Mesothelial cell of epicardium (in vitro differentiated cells): Measurements from ENCODE around the gene ITGB8. TPM values are rescaled to one million over a fixed set of nuclear protein-coding genes. Genes with fewer than 3 reads are reported as not detected.

Experiments used
- DNase-seq, 2 experiments: peaks; one replicate each; pipeline ENCODE4 v3.0.0; 2021; ENCODE audit warnings: low spot score in 2 of 2; ENCODE audit not compliant: unreplicated experiment in 2 of 2
- H3K27ac Mint-ChIP-seq: 2 replicates; pipeline ENCODE4 v1.8.0; 2021; ENCODE audit warnings: mixed read lengths
- H3K27me3 Mint-ChIP-seq: 2 replicates; pipeline ENCODE4 v1.8.0; 2021; ENCODE audit warnings: low read depth, mixed read lengths
- H3K36me3 Mint-ChIP-seq: 2 replicates; pipeline ENCODE4 v1.8.0; 2021; ENCODE audit warnings: mixed read lengths
- H3K4me1 Mint-ChIP-seq: 2 replicates; pipeline ENCODE4 v1.8.0; 2021; ENCODE audit warnings: mixed read lengths
- H3K4me3 Mint-ChIP-seq: 2 replicates; pipeline ENCODE4 v1.8.0; 2021; ENCODE audit warnings: mild to moderate bottlenecking, moderate library complexity, mixed read lengths
- H3K9me3 Mint-ChIP-seq: 2 replicates; pipeline ENCODE4 v1.8.0; 2021; ENCODE audit warnings: mixed read lengths
- CTCF ChIP-seq: fragments of 200-600 bp; sonication (generic); IDR thresholded peaks from one replicate; pipeline ENCODE4 v1.5.0; 2021; ENCODE audit warnings: antibody characterized with exemption; ENCODE audit not compliant: unreplicated experiment
- total RNA-seq: library from RNA; stranded (reverse); gene quantifications from 3 replicates; pipeline ENCODE4 v1.2.1, GENCODE V29; 2021

The ITGB8 gene
- total RNA-seq, 1 donor from 2014 or later, result 15.6 TPM

- no peak overlapping the region for H3K27ac Mint-ChIP-seq
- no peak overlapping the region for H3K4me3 Mint-ChIP-seq
- no peak for TF ChIP-seq CTCF
- H3K4me1 Mint-ChIP-seq, result peaks cover 15% of the 10 kb centered on the region
- DNase-seq, result no peak
- no peaks in the 10 kb centered on the region for H3K9me3 Mint-ChIP-seq
- H3K36me3 Mint-ChIP-seq, result no peaks in the 10 kb centered on the region
- H3K27me3 Mint-ChIP-seq, result no peaks in the 10 kb centered on the region
Measured at GRCh38 chr7:20317413-20317812, 13.3 kb upstream of the ITGB8 start.

- Mint-ChIP-seq H3K27me3 (no peaks in the 10 kb centered on the region), H3K4me1 (peaks cover 21% of the 10 kb centered on the region), H3K4me3 (no peak overlapping the region), H3K9me3 (no peaks in the 10 kb centered on the region), H3K27ac (no peak overlapping the region), H3K36me3 (no peaks in the 10 kb centered on the region)
- TF ChIP-seq CTCF, result no peak
- no peak for DNase-seq
Measured at GRCh38 chr7:20318933-20319332, 11.8 kb upstream of the ITGB8 start.

GRCh38 chr7:20320322-20320721 is 10.4 kb upstream of the ITGB8 start:
- Mint-ChIP-seq H3K9me3 (no peaks in the 10 kb centered on the region), H3K27me3 (no peaks in the 10 kb centered on the region), H3K4me1 (peaks cover 20% of the 10 kb centered on the region), H3K36me3 (no peaks in the 10 kb centered on the region), H3K4me3 (no peak overlapping the region), H3K27ac (no peak overlapping the region)
- TF ChIP-seq CTCF, result no peak
- no peak for DNase-seq

GRCh38 chr7:20320786-20321185 is 9.9 kb upstream of the ITGB8 start:
- Mint-ChIP-seq H3K4me1 (peaks cover 20% of the 10 kb centered on the region), H3K36me3 (no peaks in the 10 kb centered on the region), H3K27ac (no peak overlapping the region), H3K27me3 (no peaks in the 10 kb centered on the region), H3K9me3 (no peaks in the 10 kb centered on the region), H3K4me3 (no peak overlapping the region)
- TF ChIP-seq CTCF, result no peak
- DNase-seq, result no peak

GRCh38 chr7:20323595-20323994 is 7.1 kb upstream of the ITGB8 start:
- Mint-ChIP-seq H3K36me3 (no peaks in the 10 kb centered on the region), H3K27ac (no peak overlapping the region), H3K4me3 (no peak overlapping the region), H3K9me3 (no peaks in the 10 kb centered on the region), H3K27me3 (no peaks in the 10 kb centered on the region), H3K4me1 (peaks cover 33% of the 10 kb centered on the region)
- no peak for TF ChIP-seq CTCF
- no peak for DNase-seq

GRCh38 chr7:20326342-20326741 is 4.4 kb upstream of the ITGB8 start:
- Mint-ChIP-seq H3K4me1 (peaks cover 33% of the 10 kb centered on the region), H3K27ac (no peak overlapping the region)
- no peak for TF ChIP-seq CTCF

More at GRCh38 chr7:20326342-20326741, 4.4 kb upstream of the ITGB8 start:
- H3K9me3 Mint-ChIP-seq, result no peaks in the 10 kb centered on the region
- H3K27me3 Mint-ChIP-seq, result no peaks in the 10 kb centered on the region
- H3K4me3 Mint-ChIP-seq, result no peak overlapping the region
- H3K36me3 Mint-ChIP-seq, result no peaks in the 10 kb centered on the region
- DNase-seq, result no peak
